NCI-H2171 treated with DMSO at 0.1 percent for 48 hours (cell line): ENCODE measurements around the gene BARHL1.

Experiments used
- DNase-seq: peaks from one replicate; lab custom pipeline; 2025; lab: John Stamatoyannopoulos, UW

The BARHL1 gene

DNA sequence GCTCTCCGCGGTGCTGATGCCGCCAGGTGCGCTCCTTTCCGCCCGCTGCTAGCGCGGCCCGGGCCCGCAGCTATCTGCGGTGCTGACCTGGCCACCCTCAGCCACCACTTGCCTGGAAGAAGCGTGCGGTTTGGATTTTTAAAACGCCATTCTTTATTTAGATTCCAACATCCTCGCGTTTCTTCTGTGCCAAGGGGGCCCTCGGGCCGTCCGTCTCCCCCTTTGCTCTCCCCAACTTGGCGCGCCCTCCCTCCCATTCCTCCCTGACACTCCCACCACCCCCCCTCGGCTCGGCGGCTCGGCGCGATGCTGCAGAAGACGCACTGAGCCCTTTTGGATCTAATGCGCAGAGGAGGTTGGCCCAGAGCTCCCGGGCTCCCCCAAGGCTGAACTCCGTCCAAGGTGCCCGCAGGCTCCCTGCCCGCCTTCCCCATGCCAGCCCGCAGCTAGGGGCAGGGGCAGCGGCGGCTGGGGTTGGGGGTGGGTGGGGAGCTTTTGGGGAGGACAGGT lies at the start of gene BARHL1:
TSS of gene BARHL1 (plus strand) at position 331 of the 510 bp plus-strand sequence. CDS start 192 bp downstream, outside the sequence.
- DNase-seq = no peak

DNA sequence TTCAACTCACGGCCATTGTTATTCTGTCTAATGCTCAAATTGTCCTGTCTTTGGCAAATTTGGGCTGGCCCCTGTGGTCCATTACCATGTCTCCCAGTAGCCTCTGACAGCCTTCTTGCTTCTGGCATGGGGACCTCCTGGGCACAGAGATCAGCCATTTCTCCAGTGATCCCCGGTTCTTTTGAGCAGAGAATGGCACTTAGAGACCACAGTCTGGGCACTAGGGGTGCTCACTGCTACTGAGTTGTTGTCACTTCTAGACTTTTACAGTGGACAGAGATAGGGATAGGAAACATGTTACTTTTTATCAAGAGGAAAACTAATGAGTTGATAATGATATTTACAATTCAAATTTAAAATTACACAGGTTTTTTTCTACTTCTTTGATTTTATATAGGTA lies 47.6 kb upstream of the BARHL1 start:
- no peak for DNase-seq

DNA sequence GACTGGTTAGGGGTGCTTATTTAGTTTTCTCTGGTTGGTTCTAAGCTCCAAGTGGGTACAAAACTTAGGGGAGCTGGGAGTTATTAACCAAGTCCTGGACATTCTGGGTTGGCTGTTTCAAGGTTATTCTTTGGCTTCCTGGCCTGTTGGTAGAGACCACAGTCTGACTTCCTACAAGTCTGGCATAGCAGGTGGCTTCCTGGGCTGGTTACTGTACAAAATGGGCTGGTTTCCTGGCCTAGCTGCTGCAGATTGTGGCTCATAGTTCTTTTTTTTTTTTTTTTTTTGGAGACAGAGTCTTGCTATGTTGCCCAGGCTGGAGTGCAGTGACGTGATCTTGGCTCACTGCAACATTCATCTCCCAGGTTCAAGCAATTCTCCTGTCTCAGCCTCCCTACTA lies 46.3 kb upstream of the BARHL1 start:
- no peak for DNase-seq

DNA sequence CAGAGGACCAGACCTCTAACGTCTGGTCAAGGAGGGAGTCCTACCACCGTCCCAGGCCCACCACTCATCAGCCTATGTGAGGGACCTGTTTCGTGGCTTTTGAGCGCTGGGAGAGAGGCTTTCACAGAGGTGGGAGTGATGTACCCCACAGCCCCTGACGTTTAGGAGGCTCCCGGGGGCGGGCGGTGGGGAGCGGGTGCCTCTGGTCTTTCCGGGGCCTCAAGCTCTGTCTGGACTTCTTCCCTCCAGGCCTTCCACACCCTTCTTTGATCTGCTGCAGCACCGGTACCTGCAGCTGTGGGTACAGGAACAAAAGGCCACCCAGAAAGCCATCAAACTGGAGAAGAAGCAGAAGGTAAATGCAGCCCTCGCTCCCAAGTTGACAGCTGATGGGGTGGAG lies 45.1 kb upstream of the BARHL1 start:
- no peak for DNase-seq

DNA sequence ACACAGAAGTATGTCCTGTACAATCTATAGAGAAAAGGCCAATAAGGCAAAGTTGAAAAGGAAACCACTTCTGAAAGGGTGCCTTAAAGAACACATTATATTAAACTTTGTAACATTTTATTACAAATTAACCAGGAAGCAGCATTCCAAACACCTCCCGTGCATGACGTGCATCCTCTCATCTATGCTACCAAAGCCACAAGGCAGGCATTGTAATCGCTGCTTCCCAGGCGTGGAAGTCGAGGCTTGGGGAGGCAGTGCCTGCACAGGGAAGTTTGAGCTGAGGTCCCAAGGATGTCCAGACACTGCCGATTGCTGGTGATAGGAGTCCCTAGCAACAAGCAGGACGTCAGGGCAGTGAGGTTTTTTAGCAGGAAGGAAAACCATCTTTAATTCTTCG lies 44.3 kb upstream of the BARHL1 start:
- DNase-seq = no peak

DNA sequence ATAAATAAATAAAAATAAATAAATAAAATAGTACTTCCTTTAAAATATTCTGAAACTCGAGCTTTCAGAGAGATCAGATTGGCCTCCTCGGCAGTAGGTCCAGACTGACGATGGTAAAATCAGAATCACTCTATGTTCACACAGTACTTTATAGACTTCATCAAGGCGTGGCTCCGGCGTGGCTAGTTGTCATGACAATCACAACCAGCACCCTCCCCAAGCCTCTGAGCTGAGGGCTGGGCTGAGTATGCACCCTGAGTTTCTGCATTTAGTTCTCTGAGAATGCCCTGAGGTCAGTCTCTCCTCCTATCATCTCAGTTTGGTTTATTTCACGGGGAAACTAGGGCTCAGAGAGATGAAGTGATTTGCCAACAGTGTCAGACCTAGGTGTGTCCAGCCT lies 43.3 kb upstream of the BARHL1 start:
- no peak for DNase-seq

DNA sequence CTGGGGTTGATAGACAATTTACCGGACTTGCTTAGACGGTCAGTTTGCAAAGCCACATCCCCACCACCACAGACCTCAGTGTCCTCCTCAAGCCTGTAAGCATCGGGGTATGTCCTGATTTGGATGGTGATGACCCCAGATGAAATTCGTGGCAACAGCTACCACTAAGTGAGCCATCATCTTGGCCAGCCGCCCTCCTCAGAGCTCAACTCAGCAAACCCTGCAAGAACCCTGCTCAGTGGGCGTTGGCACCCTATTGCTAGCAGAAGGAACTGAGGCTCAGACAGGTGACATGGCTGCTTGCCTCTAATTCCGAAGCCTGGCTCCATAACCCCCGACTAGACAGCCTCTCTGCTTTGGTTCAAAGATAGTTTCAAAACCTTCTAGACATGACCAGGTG lies 41.4 kb upstream of the BARHL1 start:
- no peak for DNase-seq

DNA sequence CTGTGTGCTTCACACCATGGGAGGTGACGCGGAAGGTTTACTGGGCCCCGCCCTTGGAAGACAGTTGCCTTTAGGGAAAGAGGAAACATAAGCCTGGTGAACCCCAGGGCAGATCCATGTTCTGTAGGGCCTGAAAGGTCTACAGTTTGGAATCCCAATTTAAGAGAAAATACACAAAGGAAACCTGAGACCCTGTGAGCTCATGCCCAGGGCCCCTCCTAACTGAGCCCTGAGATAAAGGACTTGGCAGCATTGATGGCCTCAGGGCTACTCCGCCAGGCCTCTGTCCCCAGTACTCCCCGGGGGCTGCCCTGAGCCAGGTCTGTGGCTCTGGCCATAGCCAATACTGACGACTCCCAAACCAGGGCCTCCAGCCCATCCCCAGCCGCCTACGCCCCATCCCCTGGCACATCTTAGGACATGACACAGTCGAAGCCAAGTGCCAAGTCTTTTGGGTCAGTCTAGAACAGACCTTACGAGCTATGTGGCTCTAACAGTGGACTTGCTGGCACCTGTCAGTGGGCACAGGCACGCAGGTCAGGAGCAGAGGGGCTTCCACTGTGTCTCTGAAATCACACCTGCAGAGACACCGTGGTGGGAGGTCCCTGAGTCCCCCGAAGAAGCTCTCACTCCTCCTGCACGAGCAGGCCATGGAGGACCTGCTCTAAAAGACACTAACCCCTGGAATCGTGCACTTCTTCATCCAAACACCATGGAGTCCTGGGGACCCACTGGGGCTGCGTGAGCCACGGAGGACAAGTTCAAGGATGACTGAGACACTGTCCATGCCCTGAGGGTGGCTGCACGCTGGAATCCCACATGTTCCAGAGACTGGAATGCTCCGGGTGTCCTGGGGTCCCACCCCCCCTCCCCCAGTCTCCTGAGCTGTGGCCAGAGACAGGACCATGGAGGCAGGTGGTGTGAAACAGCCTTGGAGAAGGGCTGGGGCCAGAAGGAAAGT lies 40.3 kb upstream of the BARHL1 start:
- no peak for DNase-seq

GRCh38 chr9:132543251-132543650 lies 39.2 kb upstream of the BARHL1 start:
- DNase-seq = no peak

GRCh38 chr9:132543960-132544359 lies 38.4 kb upstream of the BARHL1 start:
- DNase-seq = no peak

DNA sequence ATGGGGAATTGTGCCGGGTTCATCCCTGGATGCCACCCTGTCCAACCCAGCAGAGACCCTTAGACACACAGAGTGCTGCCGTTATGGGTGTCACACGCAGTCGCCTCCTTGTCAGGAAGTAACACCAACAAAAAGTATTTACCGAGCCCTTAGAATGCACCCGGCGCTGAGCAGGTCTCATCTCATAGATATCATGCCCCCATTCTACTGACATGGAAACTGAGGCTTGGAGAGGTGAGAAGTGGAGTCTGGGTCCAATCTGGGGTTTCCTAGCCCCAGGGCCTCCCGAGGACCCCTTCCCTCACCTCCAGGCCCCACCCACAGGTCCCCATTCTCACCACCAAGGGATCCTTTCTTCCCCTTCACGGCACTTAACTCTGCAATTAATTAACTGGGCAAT lies 36.8 kb upstream of the BARHL1 start:
- no peak for DNase-seq

GRCh38 chr9:132546148-132547051 lies 36.0 kb upstream of the BARHL1 start:
- peak; percentile 99 for DNase-seq

DNA sequence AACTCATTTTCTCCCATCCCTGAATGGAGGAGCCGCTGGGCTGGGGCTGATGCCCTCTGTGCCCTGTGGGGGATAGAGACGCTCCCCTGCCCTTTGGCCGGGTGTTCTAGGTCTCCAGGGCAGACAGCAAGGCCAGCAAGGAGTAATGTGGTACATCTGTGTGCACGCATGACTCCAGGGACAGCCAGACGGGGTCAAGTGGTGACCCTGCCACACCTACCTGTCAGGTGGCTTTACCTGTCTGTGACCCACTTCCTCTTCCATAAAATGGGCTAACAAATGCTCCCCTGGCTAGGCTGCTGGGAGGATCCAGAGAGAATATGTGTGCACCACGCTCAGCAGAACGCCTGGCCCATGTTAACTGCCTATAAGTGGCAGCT lies 35.4 kb upstream of the BARHL1 start:
- no peak for DNase-seq

DNA sequence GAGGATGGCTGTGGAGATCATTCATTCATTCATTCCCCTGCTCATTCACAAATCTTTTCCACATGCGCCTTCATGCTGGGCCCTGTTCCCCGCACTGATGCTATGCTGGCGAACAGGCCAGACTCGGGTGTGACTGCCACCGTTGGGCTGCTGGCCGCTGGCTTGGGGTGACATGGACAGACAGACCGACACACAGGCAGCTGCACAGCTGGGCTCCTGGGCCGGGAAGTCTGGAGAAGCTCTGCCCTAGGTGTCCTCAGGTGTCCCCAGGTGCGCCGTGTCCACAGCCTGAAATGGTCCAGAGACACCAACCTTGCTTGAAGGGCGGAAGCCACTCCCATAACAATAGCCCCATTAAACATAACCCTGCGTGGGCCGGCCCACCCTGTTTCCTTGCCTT lies 35.0 kb upstream of the BARHL1 start:
- no peak for DNase-seq

DNA sequence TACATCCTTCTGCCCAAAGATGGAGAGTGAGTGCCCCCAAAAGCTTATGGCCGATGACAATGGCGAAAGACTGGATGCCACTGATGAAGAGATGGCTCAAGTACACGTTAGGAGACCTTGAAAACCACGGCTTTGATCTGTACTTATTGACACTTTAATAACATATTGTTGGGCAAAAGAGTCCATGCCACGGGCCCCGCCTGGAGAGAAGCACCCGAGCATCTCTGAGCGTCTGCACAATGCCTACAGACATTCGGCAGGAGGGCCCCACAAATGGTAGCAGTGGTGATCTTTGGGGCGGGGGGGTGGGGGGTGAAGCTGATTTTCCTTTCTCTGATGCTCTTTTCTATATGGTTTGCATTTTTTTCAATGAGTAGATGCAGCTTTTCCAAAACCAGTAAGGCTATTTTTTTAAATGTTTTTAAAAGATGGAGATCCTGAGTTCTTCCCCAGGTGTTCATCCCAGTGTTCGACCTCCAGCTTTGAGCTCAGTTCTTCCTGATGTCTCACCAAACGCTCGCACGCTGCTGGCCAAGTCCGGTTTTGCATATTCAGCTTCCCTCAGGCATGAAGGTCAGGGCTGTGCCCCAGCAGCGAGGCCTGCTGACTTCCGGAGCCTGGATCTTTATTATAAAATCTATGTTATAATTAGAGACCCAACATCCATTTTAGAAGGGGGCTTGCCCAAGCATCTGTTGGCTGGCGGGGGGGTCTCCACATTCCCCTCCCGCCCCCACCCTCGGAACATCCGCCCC lies 34.3 kb upstream of the BARHL1 start:
- no peak for DNase-seq

DNA sequence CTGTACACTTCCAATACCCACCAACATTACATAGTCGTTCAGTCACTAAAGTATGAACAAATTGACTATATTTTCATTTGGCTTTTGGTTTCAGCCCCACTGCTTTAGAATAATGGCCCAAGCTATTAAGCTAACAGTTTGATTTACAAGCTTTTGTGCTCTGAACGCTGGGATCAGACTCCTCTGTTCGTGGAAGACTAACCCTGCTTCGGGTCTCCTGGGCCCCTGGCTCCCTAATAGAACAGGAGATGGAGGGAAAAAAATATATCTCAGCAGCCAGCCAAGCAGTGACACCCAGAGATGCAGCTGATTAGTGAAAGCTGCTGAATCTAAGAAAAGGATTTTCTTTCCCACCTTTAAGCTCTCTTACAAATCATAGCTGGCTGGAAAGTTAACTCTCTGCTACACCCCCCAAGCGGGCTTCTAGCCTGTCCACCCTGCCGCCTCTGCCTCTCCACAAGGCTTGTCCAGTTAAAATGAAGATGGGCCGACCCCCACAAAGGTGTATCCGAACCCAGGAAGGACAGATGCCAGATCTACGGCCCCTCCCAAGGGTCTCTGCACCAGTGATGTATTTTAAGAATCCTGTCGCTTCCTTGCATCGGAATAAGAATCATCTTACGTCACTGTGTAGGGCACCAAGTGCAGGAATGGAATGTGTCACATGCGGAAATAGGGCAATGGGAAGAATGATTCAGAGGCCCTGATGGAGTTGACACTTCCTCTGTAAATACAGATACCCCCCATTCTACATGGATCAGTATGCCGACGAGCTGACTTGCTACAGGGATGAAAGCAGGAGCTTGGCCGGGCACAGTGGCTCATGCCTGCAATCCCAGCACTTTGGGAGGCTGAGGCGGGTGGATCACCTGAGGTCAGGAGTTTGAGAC lies 33.4 kb upstream of the BARHL1 start:
- DNase-seq = no peak

DNA sequence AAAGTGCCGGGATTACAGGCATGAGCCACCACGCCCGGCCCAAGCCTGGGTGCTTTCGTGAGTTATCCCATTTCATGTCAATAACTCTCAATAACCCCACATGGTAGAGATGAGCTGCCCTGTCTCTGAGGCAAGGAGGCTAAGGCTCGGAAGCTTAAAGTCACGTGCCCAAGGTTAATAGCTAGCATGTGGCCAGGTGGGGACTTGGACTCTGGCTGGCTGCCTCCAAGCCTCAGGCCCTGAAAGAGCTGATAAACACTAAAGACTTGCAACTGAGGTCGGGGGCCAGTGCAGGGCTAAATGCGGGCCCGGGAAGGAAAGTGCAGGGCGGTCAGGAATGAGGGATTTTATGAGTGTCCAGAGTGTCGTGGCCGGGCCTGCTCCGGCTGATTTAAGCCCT lies 30.9 kb upstream of the BARHL1 start:
- DNase-seq = no peak

DNA sequence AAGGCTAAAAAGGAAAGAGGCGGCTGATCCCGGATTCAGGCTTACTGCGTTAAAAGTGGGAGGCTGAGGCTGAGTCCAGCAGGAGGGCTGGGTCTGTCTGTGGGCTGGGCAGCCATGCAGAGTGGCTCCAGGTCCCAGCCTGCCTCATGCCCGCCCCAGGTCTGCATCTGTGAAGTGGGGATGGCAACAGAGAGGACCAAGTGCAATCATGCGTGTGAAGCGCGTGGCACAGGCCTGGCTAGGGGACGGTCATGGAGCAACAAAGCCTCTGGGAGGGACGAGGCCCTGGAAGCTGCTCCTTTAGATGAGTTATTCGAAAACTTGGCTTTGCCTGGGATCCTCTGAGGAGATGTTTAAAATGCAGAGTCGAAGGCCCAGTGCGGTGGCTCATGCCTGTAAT lies 30.4 kb upstream of the BARHL1 start:
- DNase-seq = no peak

- no peak for DNase-seq
Measured at GRCh38 chr9:132554755-132555154, 27.7 kb upstream of the BARHL1 start.

- no peak for DNase-seq
Measured at GRCh38 chr9:132555528-132555927, 26.9 kb upstream of the BARHL1 start.

- DNase-seq = no peak
Measured at GRCh38 chr9:132556235-132556634, 26.2 kb upstream of the BARHL1 start.
